Esophagus squamous epithelium (tissue), 5 donors: ENCODE results near the gene PAK4. TPM values are rescaled to one million over a fixed set of nuclear protein-coding genes. Genes with fewer than 3 reads are reported as not detected.
A peak's percentile ranks its signal among the peaks of the same experiment; 100 is the strongest.

Source experiments
- DNase-seq: peaks from one replicate; lab custom pipeline; 2025; lab: John Stamatoyannopoulos, UW
- H3K27ac ChIP-seq, 4 donors: fragments of 200-600 bp; sonication (generic); one replicate each; pipeline ENCODE4 v1.5.1; 2016 to 2019; ENCODE audit warnings: mild to moderate bottlenecking in 1 of 4
- H3K27me3 ChIP-seq, 4 donors: fragments of 200-600 bp; sonication (generic); 1 replicate in 3 of 4; 2 replicates in 1 of 4; pipeline versions ENCODE4 v1.5.1 to v1.6.0; 2017 to 2021; ENCODE audit warnings: antibody characterized with exemption in 1 of 4
- H3K36me3 ChIP-seq, 3 donors: fragments of 200-600 bp; sonication (generic); one replicate each; pipeline ENCODE4 v1.5.1; 2016 to 2019
- H3K4me1 ChIP-seq, 3 donors: fragments of 200-600 bp; sonication (generic); one replicate each; pipeline ENCODE4 v1.5.1; 2017 to 2019
- H3K4me3 ChIP-seq, 4 donors: fragments of 200-600 bp; sonication (generic); 1 replicate in 3 of 4; 2 replicates in 1 of 4; pipeline ENCODE4 v1.5.1; 2016 to 2019; ENCODE audit warnings: mild to moderate bottlenecking in 2 of 4, moderate library complexity in 1 of 4
- H3K9me3 ChIP-seq, 3 donors: fragments of 200-600 bp; sonication (generic); one replicate each; pipeline ENCODE4 v1.5.1; 2016 to 2019
- POLR2A ChIP-seq, 4 donors: fragments of 450-650 bp; IDR thresholded peaks; one replicate each; pipeline ENCODE4 v1.6.1; 2017; ENCODE audit warnings: antibody characterized with exemption in 4 of 4, mild to moderate bottlenecking in 4 of 4, moderate library complexity in 3 of 4
- WGBS, 2 donors: methylation state at CpG; one replicate each; pipeline ENCODE4 v1.1.5; 2018; 5-methylcytosine and 5-hydroxymethylcytosine counted together
- intact Hi-C: fragments of 100-400 bp; cut with DNase I; formaldehyde crosslinking; loops from one replicate; pipeline ENCODE4 v1.15.0; 2022
- total RNA-seq, 4 donors: library from RNA; depleted of rRNA; stranded (reverse); fragments of >200 nt; gene quantifications; one replicate each; pipeline ENCODE4 v1.1.0, GENCODE V29; 2016
- TF ChIP-seq, protein P1 (sequence below), 6 experiments: fragments of 450-650 bp in 4 of 6; fragments of 200-600 bp in 2 of 6; sonication (generic) in 2 of 6; IDR thresholded peaks; one replicate each; pipeline ENCODE4 v1.5.1; 2016 to 2019; ENCODE audit warnings: antibody characterized with exemption in 6 of 6, mild to moderate bottlenecking in 4 of 6, moderate library complexity in 4 of 6
- donor health status: DM: yes; HTN: yes; CAD: no.

PAK4 gene
- total RNA-seq, 4 donors from 2014 or later = 12.2 to 40.1 (median 18.3) TPM

DNA sequence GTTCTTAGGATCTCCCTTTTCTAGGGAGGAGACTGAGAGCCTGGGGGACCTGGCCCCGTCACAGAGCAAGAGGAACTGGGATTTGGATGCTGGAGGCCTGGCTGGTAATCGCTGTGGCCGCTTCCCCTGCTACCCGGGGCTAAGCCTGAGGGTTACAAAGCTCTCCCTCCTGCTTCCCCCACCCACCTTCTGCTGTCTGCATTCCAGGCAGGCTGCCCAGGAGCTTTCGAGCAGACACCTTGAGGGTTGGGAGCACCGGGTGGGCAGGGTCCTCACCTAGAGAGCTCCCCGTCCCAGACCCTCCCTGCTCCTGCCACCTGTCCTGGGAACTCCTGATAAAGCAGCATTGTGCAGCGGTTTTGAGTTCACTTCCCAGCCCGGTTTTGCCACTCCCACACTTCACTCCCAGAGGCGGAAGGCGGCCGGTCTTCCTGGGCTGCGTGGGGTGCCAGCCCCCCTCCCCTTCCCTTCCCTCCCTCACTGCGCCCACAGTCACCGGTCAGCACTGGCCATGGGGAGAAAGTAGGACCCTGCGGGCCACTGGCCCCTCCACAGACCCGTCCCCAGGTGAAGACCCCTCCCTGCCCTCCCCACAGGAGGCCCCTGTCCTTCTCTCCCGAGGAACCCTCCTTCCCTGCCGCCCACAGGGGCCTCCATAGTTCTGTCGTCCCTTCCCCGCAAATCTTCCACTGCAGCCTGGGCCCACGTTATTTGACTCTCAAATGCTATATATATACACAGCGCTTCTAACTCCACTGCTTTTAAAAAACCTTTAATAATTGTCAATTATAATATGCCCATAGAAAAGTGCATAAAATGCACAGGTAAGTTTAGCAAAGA is 8.1 kb downstream of the PAK4 start:
- Histone ChIP-seq H3K27ac (peak overlapping the region in 3 of 4 donors; percentile 49 to 78 (median 75)), H3K27me3 (no peaks in the 10 kb centered on the region), H3K36me3 (no peaks in the 10 kb centered on the region), H3K4me3 (peak overlapping the region in 1 of 4 donors; percentile 21), H3K4me1 (peaks cover 48 to 92% (median 49%) of the 10 kb centered on the region in 3 donors), H3K9me3 (no peaks in the 10 kb centered on the region)
- WGBS, 2 donors = 55 to 65% methylated on average over 11 to 14 of the region's 23 CpGs
- no peak for DNase-seq
- TF ChIP-seq POLR2A (IDR thresholded peaks at IDR 0.05) = no peak
- intact Hi-C loops = no loop called here

DNA sequence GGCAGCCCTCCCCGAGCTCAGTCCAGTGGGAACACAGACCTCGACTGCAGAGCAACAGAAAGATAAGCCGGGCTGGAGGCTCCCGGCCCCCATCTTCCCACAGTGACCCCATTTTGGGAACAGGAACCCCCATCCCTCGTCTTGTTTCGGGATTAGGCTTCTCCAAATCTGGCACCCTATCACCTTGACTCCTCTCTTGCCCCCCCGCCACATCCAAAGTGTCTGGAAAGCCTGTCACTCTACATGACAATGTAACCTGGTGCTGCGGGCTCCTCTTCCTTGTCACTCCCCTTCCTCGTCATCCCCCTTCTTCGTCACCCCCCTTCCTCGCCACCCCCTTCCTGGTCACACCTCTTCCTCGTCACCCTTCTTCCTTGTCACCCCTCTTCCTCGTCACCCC is 10.1 kb downstream of the PAK4 start:
- Histone ChIP-seq H3K27ac (no peak overlapping the region), H3K27me3 (no peaks in the 10 kb centered on the region), H3K36me3 (no peaks in the 10 kb centered on the region), H3K4me1 (peaks cover 44 to 88% (median 53%) of the 10 kb centered on the region in 3 donors), H3K9me3 (no peaks in the 10 kb centered on the region), H3K4me3 (no peak overlapping the region)
- no peak for DNase-seq
- TF ChIP-seq, protein P1, sequence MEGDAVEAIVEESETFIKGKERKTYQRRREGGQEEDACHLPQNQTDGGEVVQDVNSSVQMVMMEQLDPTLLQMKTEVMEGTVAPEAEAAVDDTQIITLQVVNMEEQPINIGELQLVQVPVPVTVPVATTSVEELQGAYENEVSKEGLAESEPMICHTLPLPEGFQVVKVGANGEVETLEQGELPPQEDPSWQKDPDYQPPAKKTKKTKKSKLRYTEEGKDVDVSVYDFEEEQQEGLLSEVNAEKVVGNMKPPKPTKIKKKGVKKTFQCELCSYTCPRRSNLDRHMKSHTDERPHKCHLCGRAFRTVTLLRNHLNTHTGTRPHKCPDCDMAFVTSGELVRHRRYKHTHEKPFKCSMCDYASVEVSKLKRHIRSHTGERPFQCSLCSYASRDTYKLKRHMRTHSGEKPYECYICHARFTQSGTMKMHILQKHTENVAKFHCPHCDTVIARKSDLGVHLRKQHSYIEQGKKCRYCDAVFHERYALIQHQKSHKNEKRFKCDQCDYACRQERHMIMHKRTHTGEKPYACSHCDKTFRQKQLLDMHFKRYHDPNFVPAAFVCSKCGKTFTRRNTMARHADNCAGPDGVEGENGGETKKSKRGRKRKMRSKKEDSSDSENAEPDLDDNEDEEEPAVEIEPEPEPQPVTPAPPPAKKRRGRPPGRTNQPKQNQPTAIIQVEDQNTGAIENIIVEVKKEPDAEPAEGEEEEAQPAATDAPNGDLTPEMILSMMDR (IDR thresholded peaks at IDR 0.05) = no peak
- TF ChIP-seq POLR2A (IDR thresholded peaks at IDR 0.05) = no peak
- 88 to 89% methylated on average over 13 of the region's 13 CpGs for WGBS, 2 donors
- intact Hi-C loops = no loop called here

DNA sequence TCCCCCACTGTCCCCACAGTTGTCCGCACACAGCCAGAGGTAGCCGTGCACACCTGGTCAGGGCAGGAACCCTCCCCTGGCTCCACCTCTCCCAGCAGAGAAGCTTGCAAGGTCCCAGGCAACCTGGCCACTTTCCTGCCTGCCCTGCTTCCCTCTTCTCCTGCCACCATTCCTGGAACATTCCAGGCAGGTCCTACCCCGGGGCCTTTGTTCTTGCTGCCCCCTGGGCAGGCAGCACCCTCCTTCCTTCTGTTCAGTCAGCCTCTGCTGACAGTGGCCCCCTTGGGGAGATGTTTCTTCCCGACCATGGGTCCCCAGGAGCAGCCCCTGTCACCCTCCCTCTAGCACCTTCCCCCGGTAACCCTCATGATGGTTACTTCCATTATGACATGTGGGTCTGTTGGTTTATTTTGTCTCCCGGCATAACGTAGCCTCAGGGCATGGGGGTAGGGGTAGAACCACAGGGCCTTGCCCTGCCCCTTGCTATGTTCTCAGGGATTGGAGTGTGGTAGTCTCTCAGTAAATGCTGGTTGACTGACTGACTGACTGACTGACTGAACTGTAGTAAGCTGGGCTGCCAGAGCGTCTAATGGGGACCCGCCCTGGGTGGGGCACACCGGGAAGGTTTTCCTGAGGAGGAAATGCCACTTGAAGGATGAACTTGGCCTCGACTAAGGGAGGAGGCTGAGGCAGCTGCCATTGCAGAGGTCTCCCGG is 10.8 kb downstream of the PAK4 start:
- Histone ChIP-seq H3K4me1 (peaks cover 37 to 81% (median 46%) of the 10 kb centered on the region in 3 donors), H3K27me3 (no peaks in the 10 kb centered on the region), H3K36me3 (no peaks in the 10 kb centered on the region), H3K4me3 (no peak overlapping the region), H3K27ac (peak overlapping the region; percentile 39 to 68 (median 60)), H3K9me3 (no peaks in the 10 kb centered on the region)
- intact Hi-C loops = no loop called here
- no peak for DNase-seq
- WGBS, 2 donors = 50 to 68% methylated on average over 8 to 9 of the region's 12 CpGs
- TF ChIP-seq, protein P1 (IDR thresholded peaks at IDR 0.05) = no peak
- TF ChIP-seq POLR2A (IDR thresholded peaks at IDR 0.05) = no peak

DNA sequence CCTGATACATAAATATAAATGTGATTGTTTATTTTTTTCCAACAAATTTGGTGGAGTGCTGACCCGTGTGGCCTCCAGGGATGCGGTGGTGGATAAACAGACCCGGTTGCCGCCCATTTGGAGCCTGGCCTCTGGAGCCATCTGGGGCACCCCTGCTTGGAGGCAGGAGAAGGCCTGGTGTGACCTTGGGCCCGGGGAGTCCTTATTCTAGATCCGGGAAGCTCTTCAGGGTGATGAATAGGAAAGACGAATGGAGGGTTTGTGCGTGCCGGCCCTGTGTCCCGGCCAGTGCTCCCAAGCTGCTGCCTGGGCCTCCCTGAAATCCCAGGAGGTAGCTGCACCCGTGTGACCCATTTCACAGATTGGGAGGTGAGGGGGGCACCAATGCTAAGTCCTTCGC is 11.5 kb downstream of the PAK4 start:
- Histone ChIP-seq H3K4me3 (no peak overlapping the region), H3K9me3 (no peaks in the 10 kb centered on the region), H3K27ac (peak overlapping the region in 2 of 4 donors; percentile 53 to 68), H3K4me1 (peaks cover 30 to 75% (median 39%) of the 10 kb centered on the region in 3 donors), H3K36me3 (no peaks in the 10 kb centered on the region), H3K27me3 (no peaks in the 10 kb centered on the region)
- WGBS, 2 donors = 73 to 81% methylated on average over 6 to 10 of the region's 12 CpGs
- TF ChIP-seq POLR2A (IDR thresholded peaks at IDR 0.05) = no peak
- TF ChIP-seq, protein P1 (IDR thresholded peaks at IDR 0.05) = no peak
- DNase-seq = no peak
- intact Hi-C loops = no loop called here

DNA sequence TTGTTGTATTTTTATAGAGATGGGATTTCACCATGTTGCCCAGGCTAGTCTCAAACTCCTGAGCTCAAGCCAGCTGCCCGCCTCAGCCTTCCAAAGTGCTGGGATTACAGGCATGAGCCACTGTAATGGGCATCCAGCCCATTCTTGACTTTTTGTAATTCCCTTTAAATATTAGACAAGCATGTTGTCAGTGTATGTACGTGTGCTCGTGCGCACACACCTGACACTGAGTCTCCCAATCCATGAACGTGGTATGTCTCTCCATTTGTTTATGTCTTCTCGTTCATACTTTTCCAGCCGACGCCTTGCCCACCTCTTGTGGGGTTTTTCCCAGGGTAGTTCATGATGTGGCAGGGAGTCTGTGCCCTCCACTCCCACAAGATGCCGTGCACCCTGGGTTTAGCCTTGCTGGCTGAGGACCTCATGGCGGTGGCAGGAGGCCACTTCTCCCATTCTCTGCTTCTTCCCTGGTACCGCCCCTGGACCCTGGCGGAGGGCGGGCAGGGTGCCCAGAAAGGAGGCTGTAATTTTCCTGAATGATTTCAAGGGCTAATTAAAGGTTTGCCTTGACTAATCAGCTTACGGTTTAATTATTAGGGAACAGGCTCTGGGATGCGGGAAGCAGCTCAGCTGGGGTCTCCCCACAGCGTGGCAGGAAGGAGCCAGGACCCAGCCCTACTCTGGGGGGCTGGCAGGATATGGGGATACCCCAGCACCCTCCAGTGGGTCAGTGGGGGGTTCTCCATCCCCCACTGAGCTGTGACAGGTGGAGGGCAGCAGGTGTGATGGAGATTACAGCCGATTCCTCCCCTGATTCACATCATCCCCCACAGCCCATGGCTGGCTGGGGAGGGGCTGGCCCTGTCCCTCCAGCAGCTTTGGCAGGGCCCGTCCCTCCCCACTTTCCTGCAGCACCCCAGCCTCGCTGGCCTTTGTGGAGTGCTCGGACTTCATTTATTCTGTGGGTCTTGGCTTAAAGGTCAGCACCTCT is 12.9 kb downstream of the PAK4 start:
- intact Hi-C loops = no loop called here
- no peaks in the 10 kb centered on the region for H3K9me3 ChIP-seq

More for the DNA sequence above, 12.9 kb downstream of the PAK4 start:
- peaks cover 19 to 68% (median 33%) of the 10 kb centered on the region in 3 donors for H3K4me1 ChIP-seq
- DNase-seq = no peak
- no peak overlapping the region for H3K4me3 ChIP-seq
- H3K36me3 ChIP-seq = no peaks in the 10 kb centered on the region
- H3K27me3 ChIP-seq = no peaks in the 10 kb centered on the region
- 86% methylated on average over 11 to 14 of the region's 20 CpGs for WGBS, 2 donors
- H3K27ac ChIP-seq = peak overlapping the region in 1 of 4 donors; percentile 15
- TF ChIP-seq POLR2A (IDR thresholded peaks at IDR 0.05) = no peak
- TF ChIP-seq, protein P1 (IDR thresholded peaks at IDR 0.05) = no peak
